Activated effector memory CD4-positive, alpha-beta T cell treated with anti-CD3 and anti-CD28 coated beads, Interleukin-2, amount 50 U/mL, for 16 hours (primary cell): Measurements from ENCODE around the gene GPX4.

Source experiments
- DNase-seq: peaks from one replicate; pipeline ENCODE4 v3.0.0-alpha.2; 2020

Gene GPX4

GRCh38 chr19:1085676-1086442 lies 17.9 kb upstream of the GPX4 start:
- DNase-seq, result no peak

DNA sequence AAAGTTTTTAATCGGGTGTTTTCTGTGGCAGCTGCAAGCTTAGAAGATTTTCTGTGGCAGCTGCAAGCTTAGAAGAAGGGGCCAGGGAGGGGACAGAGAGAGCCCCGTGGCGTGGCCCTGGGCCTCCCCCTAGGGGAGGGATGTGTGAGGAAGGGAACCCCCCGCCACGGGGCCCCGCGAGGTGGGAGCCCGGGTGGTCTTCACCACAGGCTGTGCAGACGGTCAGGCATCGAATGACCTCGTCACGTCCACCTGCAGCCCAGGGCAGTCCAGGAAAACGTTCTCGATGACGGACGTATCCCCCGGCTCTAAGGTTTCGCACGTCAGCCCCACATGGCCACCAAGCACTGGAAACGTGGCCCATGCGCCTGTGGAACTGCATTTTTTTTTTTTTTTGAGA lies 17.2 kb upstream of the GPX4 start:
- DNase-seq, result no peak

- no peak for DNase-seq
Measured at GRCh38 chr19:1087813-1088415, 15.9 kb upstream of the GPX4 start.

DNA sequence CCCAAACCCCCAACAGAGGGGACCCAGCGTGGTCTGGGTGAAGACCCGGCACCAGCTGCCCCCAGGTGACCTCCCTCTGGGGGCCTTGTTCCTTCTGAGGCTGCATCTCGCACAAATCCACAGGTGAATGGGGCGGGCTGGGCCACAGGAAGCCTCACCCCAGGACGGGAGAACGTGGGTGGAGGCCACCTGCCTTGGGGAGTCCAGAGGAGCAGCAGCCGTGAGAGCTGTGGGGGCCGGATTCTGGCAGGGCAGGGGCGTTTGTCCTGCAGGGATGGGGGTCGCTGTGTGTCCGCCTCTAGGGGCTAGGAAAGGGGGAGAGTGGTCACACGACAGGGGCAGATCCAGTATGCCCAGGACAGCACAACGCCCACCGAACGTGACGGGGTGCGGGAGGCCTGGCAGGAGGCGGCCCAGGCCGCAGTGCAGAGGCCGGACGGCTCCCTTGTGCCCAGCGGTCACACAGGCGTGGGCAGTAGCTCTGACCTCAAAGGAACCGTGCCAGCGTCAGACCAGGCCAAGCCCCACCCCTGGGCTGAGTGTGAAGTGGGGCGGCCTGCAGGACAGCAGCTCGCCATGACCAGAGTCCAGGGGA lies 15.3 kb upstream of the GPX4 start:
- no peak for DNase-seq

DNA sequence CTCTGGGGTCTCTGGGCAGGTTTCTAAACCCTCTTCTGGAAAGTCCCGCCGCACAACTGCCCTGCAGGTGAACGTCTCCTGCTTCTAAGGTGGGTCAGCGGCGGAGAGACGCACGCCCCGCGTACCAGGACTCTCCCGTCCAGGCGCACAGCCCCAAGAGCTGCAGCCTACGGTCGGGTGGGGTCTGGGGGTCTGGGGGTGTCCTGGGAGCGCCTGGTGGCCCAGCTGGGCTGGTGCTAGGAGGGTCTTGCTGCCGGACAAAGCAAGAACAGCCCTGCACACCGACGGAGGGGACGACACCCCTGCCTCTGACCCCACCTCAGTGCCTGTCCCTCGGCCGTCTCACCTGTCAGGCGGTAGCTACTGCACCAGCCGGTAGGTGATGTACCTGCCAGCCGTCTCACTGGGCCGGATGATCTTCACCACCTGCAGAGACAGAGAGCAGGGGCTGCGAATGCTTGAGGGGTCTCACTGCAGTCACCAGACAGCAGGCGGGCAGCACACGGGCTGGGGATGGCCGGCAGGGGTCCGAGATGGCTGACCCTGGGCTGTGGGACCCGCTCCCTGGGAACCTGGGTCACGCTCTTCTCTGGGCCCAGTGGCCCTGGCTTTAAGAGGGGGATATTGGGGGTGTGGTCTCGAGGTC lies 14.5 kb upstream of the GPX4 start:
- no peak for DNase-seq

DNA sequence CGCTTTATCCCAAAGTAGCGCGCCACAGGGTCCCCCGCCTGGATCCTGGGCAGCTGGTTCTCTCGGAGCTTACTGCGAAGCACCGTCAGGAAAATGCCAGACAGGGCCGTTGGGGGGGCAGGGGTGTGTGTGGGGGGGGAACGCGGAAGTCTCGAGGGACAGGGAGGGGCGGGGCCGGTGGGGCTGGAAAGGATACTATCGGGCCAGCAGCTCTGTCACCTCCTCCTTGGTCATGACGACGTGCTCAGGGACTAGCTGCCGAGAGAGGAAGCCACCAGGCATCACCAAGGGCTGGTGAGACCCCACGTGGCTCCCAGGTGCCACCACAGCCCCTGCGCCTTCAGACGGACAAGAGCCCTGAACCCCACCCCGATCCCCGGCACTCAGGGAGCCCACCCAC lies 13.9 kb upstream of the GPX4 start:
- DNase-seq, result no peak

GRCh38 chr19:1090731-1091543 lies 12.9 kb upstream of the GPX4 start:
- DNase-seq, result no peak

- DNase-seq, result no peak
Measured at GRCh38 chr19:1091544-1092175, 12.1 kb upstream of the GPX4 start.

- DNase-seq, result no peak
Measured at GRCh38 chr19:1093330-1093729, 10.5 kb upstream of the GPX4 start.

- DNase-seq, result no peak
Measured at GRCh38 chr19:1093811-1094553, 9.8 kb upstream of the GPX4 start.

DNA sequence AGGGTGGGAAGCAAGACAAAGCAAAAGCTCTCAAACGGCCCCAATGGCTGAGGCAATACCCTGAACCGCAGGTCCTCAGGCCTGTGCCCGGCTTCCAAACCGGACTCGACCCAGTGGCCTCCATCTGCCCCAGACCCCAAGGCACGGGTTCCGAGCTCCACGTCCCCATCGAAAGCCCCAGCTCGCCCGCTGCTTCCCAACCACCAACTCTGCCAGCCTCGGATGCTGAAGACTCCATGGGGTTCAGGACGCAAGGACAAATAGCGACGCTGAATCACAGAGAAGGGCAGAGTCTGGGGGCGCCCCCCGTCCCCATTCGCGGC lies 9.2 kb upstream of the GPX4 start:
- DNase-seq, result no peak

- DNase-seq, result peak; percentile 99
Measured at GRCh38 chr19:1094978-1095701, 8.7 kb upstream of the GPX4 start, which contains the start of gene POLR2E. POLR2E (minus strand) TSS chr19:1095375; CDS start chr19:1095315, 60 bp downstream.

DNA sequence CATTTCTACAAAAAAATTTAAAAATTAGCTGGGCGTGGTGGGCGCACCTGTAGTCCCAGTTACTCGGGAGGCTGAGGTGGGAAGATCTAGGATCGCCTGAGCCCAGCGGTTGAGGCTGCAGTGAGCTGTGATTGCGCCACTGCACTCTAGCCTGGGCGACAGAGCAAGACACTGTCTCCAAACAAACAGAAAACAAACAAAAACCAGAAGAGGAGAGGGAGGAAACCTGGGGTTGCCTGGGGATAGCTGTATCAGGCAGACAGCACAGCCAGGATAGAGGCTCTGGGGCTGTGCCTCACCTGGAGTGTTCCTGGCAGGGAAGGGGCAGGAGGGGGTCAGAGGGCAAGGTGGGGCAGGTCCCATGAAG lies 6.0 kb upstream of the GPX4 start:
- no peak for DNase-seq

- no peak for DNase-seq
Measured at GRCh38 chr19:1098177-1099051, 5.4 kb upstream of the GPX4 start.

DNA sequence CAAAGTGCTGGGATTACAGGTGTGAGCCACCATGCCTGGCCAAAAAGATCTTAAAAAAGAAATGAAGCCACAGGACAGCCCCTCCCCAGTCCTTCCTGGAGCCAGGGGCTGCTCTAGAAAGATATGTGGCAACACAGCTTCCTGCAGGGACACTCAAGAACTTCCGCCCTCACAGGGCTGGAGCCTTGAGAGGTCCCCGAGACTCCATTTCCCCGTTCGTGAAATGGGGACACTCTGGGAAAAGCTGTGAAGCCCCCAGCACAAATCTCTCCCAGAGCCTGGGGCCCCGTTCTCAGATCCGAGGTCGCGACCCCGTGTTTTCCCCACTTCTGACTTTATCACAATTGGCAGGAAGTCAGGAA lies 2.5 kb upstream of the GPX4 start:
- no peak for DNase-seq

GRCh38 chr19:1102407-1103131 lies 1.2 kb upstream of the GPX4 start:
- DNase-seq, result peak; percentile 88

DNA sequence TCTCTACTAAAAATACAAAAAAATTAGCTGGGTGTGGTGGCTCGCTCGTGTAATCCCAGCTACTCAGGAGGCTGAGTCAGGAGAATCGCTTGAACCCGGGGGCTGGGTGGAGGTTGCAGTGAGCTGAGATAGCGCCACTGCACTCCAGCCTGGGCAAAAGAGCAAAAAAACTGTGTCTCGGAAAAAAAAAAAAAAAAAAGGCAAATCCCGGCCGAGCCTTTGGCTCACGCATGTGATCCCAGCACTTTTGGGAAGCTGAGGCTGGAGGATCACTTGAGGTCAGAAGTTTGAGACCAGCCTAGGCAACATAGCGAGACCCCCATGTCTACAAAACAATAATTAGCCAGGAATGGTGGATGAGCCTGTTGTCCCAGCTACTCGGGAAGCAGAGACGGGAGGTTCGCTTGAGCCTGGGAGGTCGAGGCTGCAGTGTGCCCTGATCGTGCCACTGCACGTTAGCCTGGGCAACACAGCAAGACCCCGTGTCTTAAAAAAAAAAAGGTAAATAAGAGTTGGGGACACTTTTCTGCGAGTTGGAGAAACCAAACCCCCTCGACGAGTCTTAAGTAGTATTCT lies 574 bp upstream of the GPX4 start:
- DNase-seq, result no peak

DNA sequence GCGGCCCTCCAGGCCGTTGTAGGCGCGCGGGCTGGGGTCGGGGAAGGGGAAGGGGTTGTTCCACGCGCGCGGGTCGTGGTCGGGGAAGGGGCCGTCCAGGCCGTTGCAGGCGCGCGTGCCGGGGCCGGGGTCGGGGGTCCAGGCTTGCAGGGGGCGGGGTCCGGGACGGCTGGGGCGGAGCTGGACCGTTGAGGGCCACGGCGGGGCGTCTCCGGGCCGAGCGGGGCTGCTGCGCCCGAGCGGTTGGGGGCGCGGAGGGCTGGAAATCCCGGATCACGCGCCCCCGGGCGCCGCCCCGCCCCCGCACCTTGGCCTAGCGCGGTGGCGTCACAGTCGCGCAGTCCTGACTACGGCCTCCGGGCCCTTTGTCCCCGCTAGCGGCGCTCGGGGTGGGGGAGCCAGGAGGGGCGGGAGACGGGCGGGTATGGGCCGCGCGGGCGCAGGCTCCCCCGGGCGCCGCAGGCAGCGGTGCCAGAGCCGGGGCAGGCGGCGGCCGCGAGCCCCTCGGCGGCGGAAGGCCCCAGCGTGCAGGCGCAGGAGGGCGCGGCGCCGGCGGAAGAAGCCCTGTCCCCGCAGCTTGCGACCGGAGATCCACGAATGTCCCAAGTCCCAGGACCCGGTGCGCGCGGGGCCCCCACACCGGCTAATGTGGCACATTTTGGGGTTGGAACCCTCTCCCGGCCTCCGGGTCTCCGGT lies 665 bp downstream of the GPX4 start:
- DNase-seq, result peak; percentile 92
